Calu3 (cell line): ENCODE measurements around the gene ABCF3. TPM values are rescaled to one million over a fixed set of nuclear protein-coding genes. Genes with fewer than 3 reads are reported as not detected.

Source experiments
- BruUV-seq: library from RNA; stranded (reverse); fragments of 400-500 nt; replicated peaks from 2 replicates; lab custom pipeline; 2021; lab: Mats Ljungman, UMichigan
- CTCF ChIA-PET: fragments of 300-600 bp; sonication (Branson Sonifier 250); formaldehyde crosslinking; loops from one replicate; lab custom pipeline; 2022; ENCODE audit warnings: antibody characterized with exemption; lab: Charles Lee
- DNase-seq: peaks from one replicate; pipeline ENCODE4 v3.0.0; 2022
- H3K27ac Mint-ChIP-seq: one replicate; pipeline ENCODE4 v1.8.0; 2022; ENCODE audit warnings: mixed read lengths; ENCODE audit not compliant: unreplicated experiment
- H3K27me3 Mint-ChIP-seq: one replicate; pipeline ENCODE4 v1.8.0; 2022; ENCODE audit warnings: mixed read lengths; ENCODE audit not compliant: unreplicated experiment
- H3K36me3 Mint-ChIP-seq: one replicate; pipeline ENCODE4 v1.8.0; 2022; ENCODE audit warnings: mild to moderate bottlenecking, moderate library complexity, mixed read lengths; ENCODE audit not compliant: insufficient read depth, unreplicated experiment
- H3K4me1 Mint-ChIP-seq: one replicate; pipeline ENCODE4 v1.8.0; 2022; ENCODE audit warnings: mild to moderate bottlenecking, low read depth, mixed read lengths; ENCODE audit not compliant: unreplicated experiment
- H3K4me3 Mint-ChIP-seq: one replicate; pipeline ENCODE4 v1.8.0; 2022; ENCODE audit warnings: mild to moderate bottlenecking, low read depth, moderate library complexity, mixed read lengths; ENCODE audit not compliant: unreplicated experiment
- H3K9me3 Mint-ChIP-seq: one replicate; pipeline ENCODE4 v1.8.0; 2022; ENCODE audit warnings: low read depth, mixed read lengths; ENCODE audit not compliant: unreplicated experiment
- intact Hi-C: fragments of 100-400 bp; cut with micrococcal nuclease; formaldehyde crosslinking; loops from one replicate; pipeline ENCODE4 v1.10.0; 2022; ENCODE audit not compliant: unreplicated experiment
- total RNA-seq: library from RNA; stranded (reverse); gene quantifications from 2 replicates; pipeline ENCODE4 v1.2.3, GENCODE V29; 2022
- TF ChIP-seq, protein P1 (sequence below): fragments of 200-600 bp; IDR thresholded peaks from one replicate; pipeline ENCODE4 v1.8.0; 2022; ENCODE audit warnings: antibody characterized with exemption; ENCODE audit not compliant: unreplicated experiment

ABCF3 gene
- total RNA-seq, 1 experiment from 2014 or later: 116 TPM

DNA sequence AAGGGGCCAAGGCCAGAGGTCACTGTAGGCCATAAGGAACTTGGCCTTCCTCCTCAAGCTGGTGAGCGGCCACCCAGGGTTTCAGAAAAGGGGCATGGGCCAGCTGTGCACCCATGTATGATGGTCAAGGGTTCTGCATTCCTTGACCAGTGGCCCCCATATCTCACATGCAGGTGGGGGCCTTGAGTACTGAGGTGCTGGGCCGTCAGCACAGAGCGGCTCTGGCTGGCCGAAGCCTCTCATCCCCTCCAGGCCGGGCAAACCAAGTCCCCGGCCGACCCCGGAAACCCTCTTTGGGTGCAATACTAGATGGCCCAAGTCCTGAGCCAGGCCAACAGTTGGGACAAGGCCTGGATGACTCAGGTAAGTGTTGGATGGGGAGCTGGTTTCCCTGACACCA, 53.2 kb downstream of the ABCF3 start:
- no peak for DNase-seq
- no TSS peak for BruUV-seq
- Mint-ChIP-seq H3K27ac (no peak overlapping the region), H3K9me3 (no peaks in the 10 kb centered on the region), H3K36me3 (peaks cover 31% of the 10 kb centered on the region), H3K4me1 (peaks cover 6% of the 10 kb centered on the region), H3K27me3 (peaks cover 39% of the 10 kb centered on the region), H3K4me3 (no peak overlapping the region)
- CTCF ChIA-PET: interaction anchor here (1.7 kb wide), 1 partner anchor 22 kb away, joined by 5 read pairs; the partner anchor contains the start of gene CAMK2N2
- TF ChIP-seq, protein P1, sequence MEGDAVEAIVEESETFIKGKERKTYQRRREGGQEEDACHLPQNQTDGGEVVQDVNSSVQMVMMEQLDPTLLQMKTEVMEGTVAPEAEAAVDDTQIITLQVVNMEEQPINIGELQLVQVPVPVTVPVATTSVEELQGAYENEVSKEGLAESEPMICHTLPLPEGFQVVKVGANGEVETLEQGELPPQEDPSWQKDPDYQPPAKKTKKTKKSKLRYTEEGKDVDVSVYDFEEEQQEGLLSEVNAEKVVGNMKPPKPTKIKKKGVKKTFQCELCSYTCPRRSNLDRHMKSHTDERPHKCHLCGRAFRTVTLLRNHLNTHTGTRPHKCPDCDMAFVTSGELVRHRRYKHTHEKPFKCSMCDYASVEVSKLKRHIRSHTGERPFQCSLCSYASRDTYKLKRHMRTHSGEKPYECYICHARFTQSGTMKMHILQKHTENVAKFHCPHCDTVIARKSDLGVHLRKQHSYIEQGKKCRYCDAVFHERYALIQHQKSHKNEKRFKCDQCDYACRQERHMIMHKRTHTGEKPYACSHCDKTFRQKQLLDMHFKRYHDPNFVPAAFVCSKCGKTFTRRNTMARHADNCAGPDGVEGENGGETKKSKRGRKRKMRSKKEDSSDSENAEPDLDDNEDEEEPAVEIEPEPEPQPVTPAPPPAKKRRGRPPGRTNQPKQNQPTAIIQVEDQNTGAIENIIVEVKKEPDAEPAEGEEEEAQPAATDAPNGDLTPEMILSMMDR: no peak
- intact Hi-C loops: no loop called here

DNA sequence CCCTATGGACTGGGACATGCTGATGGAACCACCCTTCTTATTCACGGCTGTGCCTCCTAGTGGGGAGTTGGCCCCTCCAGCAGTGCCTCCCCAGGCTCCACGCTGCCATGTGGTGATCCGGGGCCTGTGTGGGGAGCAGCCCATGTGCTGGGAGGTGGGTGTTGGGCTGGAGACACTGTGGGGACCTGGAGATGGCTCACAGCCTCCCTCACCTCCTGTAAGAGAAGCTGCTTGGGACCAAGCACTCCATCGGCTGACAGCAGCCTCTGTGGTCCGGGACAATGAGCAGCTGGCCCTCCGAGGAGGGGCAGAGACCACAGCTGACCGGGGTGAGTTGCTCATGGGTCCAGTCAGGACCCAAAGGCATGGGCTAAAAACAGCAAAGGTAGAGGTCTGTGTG, 53.7 kb downstream of the ABCF3 start:
- Mint-ChIP-seq H3K27me3 (peaks cover 39% of the 10 kb centered on the region), H3K9me3 (no peaks in the 10 kb centered on the region), H3K36me3 (peaks cover 32% of the 10 kb centered on the region), H3K4me3 (no peak overlapping the region), H3K4me1 (peaks cover 1% of the 10 kb centered on the region), H3K27ac (no peak overlapping the region)
- CTCF ChIA-PET: interaction anchor here (1.1 to 3.6 kb wide), 5 partner anchors 10 to 95 kb away, joined by 3 to 29 read pairs (median 5); partner anchors contain the start of genes CAMK2N2 and VWA5B2
- TF ChIP-seq, protein P1: no peak
- DNase-seq: no peak
- intact Hi-C loops: loop anchor here (5.0 kb wide), 1 partner anchor 197 kb away; no protein-coding TSS in a partner anchor
- BruUV-seq: no TSS peak

DNA sequence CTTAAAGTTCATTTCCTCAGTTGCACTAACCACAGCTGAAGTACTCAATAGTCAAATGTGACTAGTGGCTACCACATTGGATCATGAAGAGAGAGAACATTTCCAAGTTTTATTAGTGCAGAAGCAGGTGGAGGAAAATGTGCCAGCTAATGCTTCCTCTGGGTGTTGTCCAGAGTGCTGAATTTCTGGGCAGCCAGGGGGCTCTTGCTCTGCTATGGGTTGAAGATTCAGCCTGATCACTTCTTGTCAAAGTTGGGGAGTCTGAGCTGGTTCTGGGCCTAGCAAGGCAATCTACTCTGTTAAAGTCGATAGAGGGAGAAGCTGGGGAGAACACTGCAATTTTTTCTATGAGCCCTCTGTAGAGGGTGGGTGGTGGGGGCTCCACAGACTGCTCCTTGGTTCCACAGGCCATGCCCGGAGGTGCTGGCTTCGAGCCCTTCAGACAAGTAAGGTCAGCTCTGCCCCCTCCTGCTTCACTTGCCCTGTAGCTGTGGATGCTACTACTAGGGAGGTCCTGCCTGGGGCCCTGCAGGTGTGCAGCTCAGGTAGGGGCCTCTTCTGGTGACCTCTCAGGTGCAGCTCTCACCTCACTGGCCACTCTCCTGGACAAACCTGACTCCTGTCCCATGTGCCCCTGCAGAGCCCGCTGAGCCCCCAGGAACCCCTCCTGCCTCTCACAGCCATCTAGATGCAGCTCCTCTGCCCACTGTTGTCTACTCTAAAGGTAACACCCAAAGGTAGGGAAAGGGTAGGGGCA, 54.6 kb downstream of the ABCF3 start:
- Mint-ChIP-seq H3K4me1 (no peaks in the 10 kb centered on the region), H3K9me3 (no peaks in the 10 kb centered on the region), H3K4me3 (peak overlapping the region; percentile 56), H3K36me3 (peaks cover 37% of the 10 kb centered on the region), H3K27ac (no peak overlapping the region), H3K27me3 (peaks cover 39% of the 10 kb centered on the region)
- CTCF ChIA-PET: interaction anchor here (0.5 to 3.6 kb wide), 9 partner anchors 11 to 345 kb away, joined by 3 to 29 read pairs (median 5); partner anchors contain the start of genes AP2M1, CAMK2N2, DVL3 and VWA5B2
- no TSS peak for BruUV-seq
- intact Hi-C loops: loop anchor here (5.0 kb wide), 1 partner anchor 198 kb away; no protein-coding TSS in a partner anchor
- DNase-seq: peak; percentile 44
- TF ChIP-seq, protein P1: no peak

DNA sequence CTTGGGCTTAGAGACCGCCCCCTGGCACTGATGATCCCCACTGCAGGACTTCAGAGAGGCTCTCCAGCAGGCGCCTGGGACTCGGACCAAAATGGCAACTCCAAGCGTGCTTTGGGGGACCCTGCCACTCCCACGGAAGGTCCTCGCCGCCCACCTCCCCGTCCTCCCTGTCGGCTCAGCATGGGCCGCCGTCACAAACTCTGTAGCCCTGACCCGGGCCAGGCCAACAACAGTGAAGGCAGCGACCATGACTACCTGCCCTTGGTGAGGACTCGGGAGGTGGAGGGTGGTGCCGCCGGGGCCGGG, 55.1 kb downstream of the ABCF3 start:
- Mint-ChIP-seq H3K27me3 (peaks cover 39% of the 10 kb centered on the region), H3K27ac (no peak overlapping the region), H3K4me1 (no peaks in the 10 kb centered on the region), H3K4me3 (peak overlapping the region; percentile 56), H3K36me3 (peaks cover 39% of the 10 kb centered on the region), H3K9me3 (no peaks in the 10 kb centered on the region)
- CTCF ChIA-PET: interaction anchor here (1.0 to 3.6 kb wide), 10 partner anchors 11 to 345 kb away, joined by 3 to 29 read pairs (median 5); partner anchors contain the start of genes ABCF3, AP2M1, CAMK2N2 and DVL3
- intact Hi-C loops: loop anchor here (5.0 kb wide), 1 partner anchor 199 kb away; no protein-coding TSS in a partner anchor
- TF ChIP-seq, protein P1: no peak
- DNase-seq: no peak
- BruUV-seq: no TSS peak
